LNCaP clone FGC (cell line): ENCODE measurements around the gene MAML3.

Experiments used
- DNase-seq: peaks from one replicate; pipeline ENCODE4 v3.0.0-alpha.2; 2011; ENCODE audit warnings: low read depth
- H3K4me3 ChIP-seq: 2 replicates; pipeline ENCODE4 v1.5.1; 2011; ENCODE audit warnings: mild to moderate bottlenecking, low read depth, low read length, control low read depth
- TF ChIP-seq, protein P1 (sequence below): IDR thresholded peaks from 2 replicates; pipeline ENCODE4 v1.5.1; 2012; ENCODE audit warnings: mild to moderate bottlenecking; ENCODE audit not compliant: control insufficient read depth, insufficient read depth; ENCODE audit errors: extremely low read depth

The MAML3 gene

GRCh38 chr4:139815778-139816601 lies 338.0 kb downstream of the MAML3 start:
- DNase-seq: no peak
- no peak overlapping the region for H3K4me3 ChIP-seq
- TF ChIP-seq, protein P1, sequence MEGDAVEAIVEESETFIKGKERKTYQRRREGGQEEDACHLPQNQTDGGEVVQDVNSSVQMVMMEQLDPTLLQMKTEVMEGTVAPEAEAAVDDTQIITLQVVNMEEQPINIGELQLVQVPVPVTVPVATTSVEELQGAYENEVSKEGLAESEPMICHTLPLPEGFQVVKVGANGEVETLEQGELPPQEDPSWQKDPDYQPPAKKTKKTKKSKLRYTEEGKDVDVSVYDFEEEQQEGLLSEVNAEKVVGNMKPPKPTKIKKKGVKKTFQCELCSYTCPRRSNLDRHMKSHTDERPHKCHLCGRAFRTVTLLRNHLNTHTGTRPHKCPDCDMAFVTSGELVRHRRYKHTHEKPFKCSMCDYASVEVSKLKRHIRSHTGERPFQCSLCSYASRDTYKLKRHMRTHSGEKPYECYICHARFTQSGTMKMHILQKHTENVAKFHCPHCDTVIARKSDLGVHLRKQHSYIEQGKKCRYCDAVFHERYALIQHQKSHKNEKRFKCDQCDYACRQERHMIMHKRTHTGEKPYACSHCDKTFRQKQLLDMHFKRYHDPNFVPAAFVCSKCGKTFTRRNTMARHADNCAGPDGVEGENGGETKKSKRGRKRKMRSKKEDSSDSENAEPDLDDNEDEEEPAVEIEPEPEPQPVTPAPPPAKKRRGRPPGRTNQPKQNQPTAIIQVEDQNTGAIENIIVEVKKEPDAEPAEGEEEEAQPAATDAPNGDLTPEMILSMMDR: no peak

DNA sequence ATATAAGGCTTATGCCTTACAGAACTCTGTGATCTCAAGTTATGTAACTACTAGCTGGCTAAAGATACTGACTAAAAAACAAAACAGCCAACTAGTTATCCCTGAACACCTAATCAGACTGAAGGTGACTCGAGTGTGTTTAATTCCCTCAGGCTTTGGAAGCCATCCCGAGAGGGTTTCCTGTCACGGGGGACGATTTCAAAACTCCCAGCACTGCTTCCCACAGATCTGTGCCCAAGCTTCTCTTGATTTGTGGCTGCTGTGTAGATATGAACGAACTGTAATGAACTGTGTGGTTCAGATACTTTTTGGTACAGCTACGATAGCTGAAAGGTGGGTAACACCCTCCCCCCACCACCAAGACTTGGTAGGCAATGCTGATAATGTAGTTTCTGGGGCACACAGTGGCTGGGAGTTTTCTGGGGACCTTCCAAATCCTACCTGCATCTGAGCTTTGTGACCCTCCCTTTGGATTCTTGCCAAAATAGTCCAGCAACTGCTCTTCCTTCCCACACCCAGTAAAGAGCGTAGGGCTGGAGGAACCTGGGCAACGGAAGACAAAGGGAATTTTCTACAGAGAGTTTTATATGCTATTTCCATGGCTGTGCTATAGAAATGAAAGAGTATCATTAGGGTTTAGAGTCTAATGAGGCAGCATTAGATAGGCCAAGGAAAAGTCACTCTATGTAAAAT lies 339.5 kb downstream of the MAML3 start:
- DNase-seq: no peak
- no peak overlapping the region for H3K4me3 ChIP-seq
- TF ChIP-seq, protein P1: no peak

- TF ChIP-seq, protein P1: no peak
- H3K4me3 ChIP-seq: no peak overlapping the region
Observed at GRCh38 chr4:139813881-139814280, 340.1 kb downstream of the MAML3 start.

GRCh38 chr4:139810710-139811109 lies 343.3 kb downstream of the MAML3 start:
- H3K4me3 ChIP-seq: no peak overlapping the region
- no peak for DNase-seq
- TF ChIP-seq, protein P1: no peak

More at GRCh38 chr4:139813881-139814280, 340.1 kb downstream of the MAML3 start:
- DNase-seq: no peak

DNA sequence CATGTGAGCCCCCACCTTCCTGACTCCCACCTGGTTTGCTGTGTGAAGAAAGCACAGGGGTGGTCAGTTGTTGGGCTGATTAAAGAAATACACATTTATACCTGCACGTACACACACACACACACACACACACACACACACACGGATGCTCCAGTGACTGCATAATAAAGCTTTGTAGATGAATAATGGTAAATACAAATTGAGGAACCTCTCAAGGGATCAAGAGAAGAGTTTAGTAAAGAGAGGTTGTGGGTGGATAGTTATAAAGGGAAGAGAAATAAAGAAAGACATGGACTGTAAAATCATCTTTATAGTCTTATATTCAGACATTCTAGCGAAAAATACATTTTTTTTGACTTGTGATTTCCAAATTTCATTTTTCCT lies 344.2 kb downstream of the MAML3 start:
- H3K4me3 ChIP-seq: no peak overlapping the region
- TF ChIP-seq, protein P1: no peak
- no peak for DNase-seq

- TF ChIP-seq, protein P1: no peak
- no peak overlapping the region for H3K4me3 ChIP-seq
- DNase-seq: no peak
Observed at GRCh38 chr4:139808808-139809756, 344.9 kb downstream of the MAML3 start.
